Endothelial cell of umbilical vein (primary cell): ENCODE data around the gene SUPT20HL1. TPM values are rescaled to one million over a fixed set of nuclear protein-coding genes. Genes with fewer than 3 reads are reported as not detected.
"Not testable (repeated sequence)": the region's sequence is repeated elsewhere in the genome, so short reads cannot be mapped to it uniquely, and the experiment has no call there.

ENCODE experiments used
- BruUV-seq: library from RNA; stranded (reverse); fragments of 400-500 nt; replicated peaks from 2 replicates; lab custom pipeline; 2021; lab: Mats Ljungman, UMichigan
- CTCF ChIA-PET: fragments of 300-600, 350-600 bp; sonication (Branson Sonifier 250); formaldehyde crosslinking; loops from one replicate; lab custom pipeline; 2021; ENCODE audit warnings: antibody characterized with exemption, inconsistent platforms; lab: Charles Lee
- POLR2A ChIA-PET: fragments of 300-600, 350-600 bp; sonication (Branson Sonifier 250); formaldehyde crosslinking; loops from one replicate; lab custom pipeline; 2021; ENCODE audit warnings: antibody characterized with exemption, inconsistent platforms; lab: Charles Lee
- DNase-seq: peaks from one replicate; pipeline ENCODE4 v3.0.0-alpha.2; 2011; ENCODE audit warnings: low read depth, low spot score
- FAIRE-seq: peaks from 2 replicates; lab custom pipeline; 2011; peaks lifted over from hg19 to GRCh38; lab: Jason Lieb, UNC
- H2AFZ ChIP-seq: 2 replicates; pipeline ENCODE4 v1.6.0; 2012; ENCODE audit warnings: low read depth, low read length, control low read depth, inconsistent platforms
- H3K27ac ChIP-seq: 2 replicates; pipeline ENCODE4 v1.5.1; 2011; ENCODE audit warnings: low read depth, mild to moderate bottlenecking, control low read depth, low read length, moderate library complexity; ENCODE audit not compliant: insufficient read depth
- H3K27me3 ChIP-seq, 2 experiments: 2 replicates each; pipeline versions ENCODE4 v1.6.0 to v1.6.1; 2011; ENCODE audit warnings: low read length in 2 of 2, mixed read lengths in 1 of 2; ENCODE audit not compliant: control insufficient read depth in 2 of 2, insufficient read depth in 2 of 2
- H3K36me3 ChIP-seq, 2 experiments: 2 replicates in 1 of 2; 3 replicates in 1 of 2; pipeline ENCODE4 v1.5.1; 2011; ENCODE audit warnings: low read length in 2 of 2, mild to moderate bottlenecking in 1 of 2, moderate library complexity in 1 of 2; ENCODE audit not compliant: control insufficient read depth in 2 of 2, insufficient read depth in 2 of 2; ENCODE audit errors: extremely low read depth in 1 of 2
- H3K4me1 ChIP-seq: 3 replicates; pipeline ENCODE4 v1.5.1; 2011; ENCODE audit warnings: mild to moderate bottlenecking, low read length; ENCODE audit not compliant: control insufficient read depth, insufficient read depth; ENCODE audit errors: extremely low read depth
- H3K4me2 ChIP-seq: 2 replicates; pipeline ENCODE4 v1.6.1; 2011; ENCODE audit warnings: low read length, control low read depth, mixed read lengths; ENCODE audit not compliant: insufficient read depth
- H3K4me3 ChIP-seq, 3 experiments: fragments of 200-600 bp in 1 of 3; sonication (generic), shearing (Covaris generic) in 1 of 3; replicated peaks in 1 of 3; 2 replicates each; pipeline ENCODE4 v1.5.1; 2011 to 2016; ENCODE audit warnings: control low read depth in 3 of 3, low read length in 3 of 3, mild to moderate bottlenecking in 2 of 3, inconsistent platforms in 1 of 3, low read depth in 1 of 3, moderate library complexity in 1 of 3; ENCODE audit not compliant: insufficient read depth in 1 of 3
- H3K79me2 ChIP-seq: 2 replicates; pipeline ENCODE4 v1.6.0; 2012; ENCODE audit warnings: low read length, inconsistent platforms; ENCODE audit not compliant: control insufficient read depth, insufficient read depth
- H3K9ac ChIP-seq: replicated peaks from 2 replicates; pipeline ENCODE3; 2011; ENCODE audit warnings: low read length, control low read depth; ENCODE audit not compliant: insufficient read depth; ENCODE audit errors: extremely low read depth
- H3K9me1 ChIP-seq: replicated peaks from 3 replicates; pipeline ENCODE4 v1.6.0; 2011; ENCODE audit warnings: mild to moderate bottlenecking, low read length; ENCODE audit not compliant: control insufficient read depth, insufficient read depth; ENCODE audit errors: extremely low read depth
- H3K9me3 ChIP-seq: replicated peaks from 2 replicates; pipeline ENCODE4 v1.5.1; 2012; ENCODE audit warnings: low read length, inconsistent platforms; ENCODE audit not compliant: control insufficient read depth, insufficient read depth
- H4K20me1 ChIP-seq: replicated peaks from 2 replicates; pipeline ENCODE3; 2011; ENCODE audit warnings: mild to moderate bottlenecking, low read length; ENCODE audit not compliant: control insufficient read depth, insufficient read depth; ENCODE audit errors: extremely low read depth
- dilution Hi-C: fragments of 300-500 bp; cut with MboI; formaldehyde crosslinking; loops from one replicate; pipeline ENCODE4 v1.15.0; 2019; ENCODE audit warnings: low sequenced_read_pairs; ENCODE audit not compliant: extremely low pct_ligation_motif_present
- intact Hi-C: fragments of 100-400 bp; cut with micrococcal nuclease; formaldehyde crosslinking; loops from one replicate; pipeline ENCODE4 v1.10.0; 2022
- polyA plus RNA-seq, 4 experiments: library from polyadenylated mRNA; depleted of rRNA in 3 of 4; stranded (reverse) in 3 of 4; unstranded in 1 of 4; fragments of >200 nt; gene quantifications; 2 replicates each; pipeline versions ENCODE4 v1.2.1 to v1.2.3, GENCODE V29; 2011 to 2012; ENCODE audit warnings: missing spikeins in 1 of 4
- total RNA-seq: library from RNA; stranded (reverse); gene quantifications from 2 replicates; pipeline ENCODE4 v1.2.3, GENCODE V29; 2021

Gene SUPT20HL1
- total and polyA plus RNA-seq, 2 donors (not counting 3 experiments of a cell fraction or from before 2014, with no cell fraction given) = not detected

GRCh38 chrX:24311507-24312248, 48.8 kb upstream of the SUPT20HL1 start:
- H2AFZ ChIP-seq, BruUV-seq, intact Hi-C loops, H4K20me1 ChIP-seq, H3K36me3 ChIP-seq, FAIRE-seq, H3K27me3 ChIP-seq, H3K9me1 ChIP-seq, H3K4me2 ChIP-seq, H3K79me2 ChIP-seq, CTCF ChIA-PET, dilution Hi-C loops, H3K4me1 ChIP-seq, H3K27ac ChIP-seq, H3K9ac ChIP-seq, H3K4me3 ChIP-seq, DNase-seq, POLR2A ChIA-PET, H3K9me3 ChIP-seq: not testable (repeated sequence)

- H3K4me2 ChIP-seq, H2AFZ ChIP-seq, H3K27ac ChIP-seq, intact Hi-C loops, FAIRE-seq, dilution Hi-C loops, DNase-seq, CTCF ChIA-PET, H3K9me3 ChIP-seq, H3K4me1 ChIP-seq, H3K9ac ChIP-seq, POLR2A ChIA-PET, H3K36me3 ChIP-seq, H3K4me3 ChIP-seq, H4K20me1 ChIP-seq, H3K27me3 ChIP-seq, H3K79me2 ChIP-seq, BruUV-seq, H3K9me1 ChIP-seq: not testable (repeated sequence)
Observed at GRCh38 chrX:24312249-24312607, 48.2 kb upstream of the SUPT20HL1 start.
